H9 (cell line): ENCODE data around the gene TMEM252. TPM values are rescaled to one million over a fixed set of nuclear protein-coding genes. Genes with fewer than 3 reads are reported as not detected.

Experiments
- DNase-seq: peaks from one replicate; pipeline ENCODE4 v3.0.0-alpha.2; 2017
- H2AFZ ChIP-seq: one replicate; pipeline ENCODE4 v1.6.1; 2013; ENCODE audit warnings: mild to moderate bottlenecking, low read length, control low read depth, moderate library complexity
- H2AK5ac ChIP-seq: 2 replicates; pipeline ENCODE4 v1.6.1; 2013; ENCODE audit warnings: low read length, control low read depth, mixed read lengths; ENCODE audit not compliant: insufficient read length
- H2BK120ac ChIP-seq: one replicate; pipeline ENCODE4 v1.6.1; 2013; ENCODE audit warnings: low read depth, mild to moderate bottlenecking, low read length, control low read depth, inconsistent platforms; ENCODE audit not compliant: poor library complexity, severe bottlenecking
- H2BK12ac ChIP-seq: 2 replicates; pipeline ENCODE4 v1.6.1; 2013; ENCODE audit warnings: low read length, control low read depth, mixed read lengths, low read depth; ENCODE audit not compliant: insufficient read length
- H2BK15ac ChIP-seq: 2 replicates; pipeline ENCODE4 v1.6.1; 2013; ENCODE audit warnings: low read depth, low read length, control low read depth
- H2BK20ac ChIP-seq: one replicate; pipeline ENCODE4 v1.6.1; 2013; ENCODE audit warnings: low read depth, mild to moderate bottlenecking, low read length, control low read depth, inconsistent platforms; ENCODE audit not compliant: poor library complexity, severe bottlenecking
- H2BK5ac ChIP-seq: 2 replicates; pipeline ENCODE4 v1.6.1; 2013; ENCODE audit warnings: low read length, control low read depth, mixed read lengths; ENCODE audit not compliant: insufficient read length
- H3K14ac ChIP-seq: 2 replicates; pipeline ENCODE4 v1.6.1; 2013; ENCODE audit warnings: low read length, control low read depth; ENCODE audit not compliant: insufficient read depth
- H3K18ac ChIP-seq: 2 replicates; pipeline ENCODE4 v1.6.1; 2013; ENCODE audit warnings: low read depth, mild to moderate bottlenecking, mixed read lengths, low read length, control low read depth; ENCODE audit not compliant: insufficient read length
- H3K23ac ChIP-seq: 2 replicates; pipeline ENCODE4 v1.6.1; 2013; ENCODE audit warnings: low read length, control low read depth, mixed read lengths, low read depth; ENCODE audit not compliant: insufficient read length
- H3K23me2 ChIP-seq: 2 replicates; pipeline ENCODE4 v1.6.1; 2013; ENCODE audit warnings: low read depth, mild to moderate bottlenecking, mixed read lengths, low read length, control low read depth; ENCODE audit not compliant: insufficient read length, poor library complexity, severe bottlenecking
- H3K27ac ChIP-seq: 2 replicates; pipeline ENCODE4 v1.5.1; 2013; ENCODE audit warnings: low read length, control low read depth, mixed read lengths, low read depth; ENCODE audit not compliant: insufficient read length
- H3K27me3 ChIP-seq: 2 replicates; pipeline ENCODE4 v1.6.1; 2013; ENCODE audit warnings: low read length, control low read depth, inconsistent platforms; ENCODE audit not compliant: insufficient read depth
- H3K4ac ChIP-seq: 2 replicates; pipeline ENCODE4 v1.6.1; 2013; ENCODE audit warnings: low read depth, mild to moderate bottlenecking, control low read depth, inconsistent platforms, low read length, moderate library complexity
- H3K4me1 ChIP-seq: 2 replicates; pipeline ENCODE4 v1.6.1; 2013; ENCODE audit warnings: low read length, control low read depth, inconsistent platforms; ENCODE audit not compliant: insufficient read depth
- H3K4me2 ChIP-seq: 2 replicates; pipeline ENCODE4 v1.6.1; 2013; ENCODE audit warnings: low read length, control low read depth, mixed read lengths; ENCODE audit not compliant: insufficient read length, insufficient read depth
- H3K56ac ChIP-seq: 2 replicates; pipeline ENCODE4 v1.6.1; 2013; ENCODE audit warnings: low read depth, mild to moderate bottlenecking, mixed read lengths, low read length, control low read depth; ENCODE audit not compliant: insufficient read length
- H3K79me1 ChIP-seq: 2 replicates; pipeline ENCODE4 v1.6.1; 2013; ENCODE audit warnings: low read depth, mild to moderate bottlenecking, moderate library complexity, low read length, control low read depth, inconsistent platforms; ENCODE audit not compliant: insufficient read depth, poor library complexity, severe bottlenecking
- H3K79me2 ChIP-seq: 2 replicates; pipeline ENCODE4 v1.6.1; 2013; ENCODE audit warnings: low read length, control low read depth, inconsistent platforms; ENCODE audit not compliant: insufficient read depth
- H3K9ac ChIP-seq: 2 replicates; pipeline ENCODE4 v1.6.1; 2013; ENCODE audit warnings: low read length, control low read depth, mixed read lengths; ENCODE audit not compliant: insufficient read length; ENCODE audit errors: extremely low read depth
- H3K9me3 ChIP-seq: one replicate; pipeline ENCODE4 v1.6.1; 2013; ENCODE audit warnings: low read depth, low read length, inconsistent platforms; ENCODE audit not compliant: control insufficient read depth
- H3T11ph ChIP-seq: one replicate; pipeline ENCODE4 v1.6.1; 2013; ENCODE audit warnings: mild to moderate bottlenecking, low read length, control low read depth, inconsistent platforms
- H4K20me1 ChIP-seq: one replicate; pipeline ENCODE4 v1.6.1; 2013; ENCODE audit not compliant: control insufficient read depth, insufficient read length, insufficient read depth
- H4K5ac ChIP-seq: 2 replicates; pipeline ENCODE4 v1.6.1; 2013; ENCODE audit warnings: low read depth, mild to moderate bottlenecking, mixed read lengths, low read length, control low read depth; ENCODE audit not compliant: insufficient read length
- H4K8ac ChIP-seq: replicated peaks from 2 replicates; pipeline ENCODE4 v1.6.1; 2013; ENCODE audit warnings: low read length, control low read depth, mixed read lengths, low read depth; ENCODE audit not compliant: insufficient read length
- H4K91ac ChIP-seq: 2 replicates; pipeline ENCODE4 v1.6.1; 2013; ENCODE audit warnings: low read depth, mild to moderate bottlenecking, moderate library complexity, mixed read lengths, low read length, control low read depth; ENCODE audit not compliant: insufficient read length
- H3K27ac Mint-ChIP-seq, 3 experiments: 2 replicates in 2 of 3; 3 replicates in 1 of 3; pipeline ENCODE4 v1.8.0; 2020 to 2021; ENCODE audit warnings: mixed read lengths in 3 of 3, mild to moderate bottlenecking in 1 of 3, moderate library complexity in 1 of 3
- H3K27me3 Mint-ChIP-seq: 2 replicates; pipeline ENCODE4 v1.8.0; 2021; ENCODE audit warnings: low read depth, mild to moderate bottlenecking, moderate library complexity, mixed read lengths
- H3K36me3 Mint-ChIP-seq, 3 experiments: 2 replicates in 2 of 3; 3 replicates in 1 of 3; pipeline ENCODE4 v1.8.0; 2020 to 2021; ENCODE audit warnings: low read depth in 3 of 3, mixed read lengths in 3 of 3; ENCODE audit not compliant: insufficient read depth in 1 of 3
- H3K4me1 Mint-ChIP-seq, 2 experiments: 2 replicates each; pipeline ENCODE4 v1.8.0; 2020; ENCODE audit warnings: mixed read lengths in 2 of 2
- H3K4me3 Mint-ChIP-seq, 2 experiments: 2 replicates in 1 of 2; 3 replicates in 1 of 2; pipeline ENCODE4 v1.8.0; 2020 to 2021; ENCODE audit warnings: mild to moderate bottlenecking in 2 of 2, mixed read lengths in 2 of 2, moderate library complexity in 1 of 2
- H3K9me3 Mint-ChIP-seq, 2 experiments: 2 replicates in 1 of 2; 3 replicates in 1 of 2; pipeline ENCODE4 v1.8.0; 2020; ENCODE audit warnings: mild to moderate bottlenecking in 2 of 2, mixed read lengths in 2 of 2, moderate library complexity in 1 of 2
- CTCF ChIP-seq: fragments of 200-600 bp; sonication (generic); conservative IDR thresholded peaks from 3 replicates; pipeline ENCODE4 v1.8.0; 2021; ENCODE audit warnings: antibody characterized with exemption, mild to moderate bottlenecking
- total RNA-seq: library from RNA; stranded (reverse); gene quantifications from 2 replicates; pipeline ENCODE4 v1.2.1, GENCODE V29; 2021

Gene TMEM252
- total RNA-seq, 1 experiment from 2014 or later: not detected

GRCh38 chr9:68509689-68510088 is 31.0 kb downstream of the TMEM252 start:
- H2BK12ac ChIP-seq: no peak overlapping the region

More at GRCh38 chr9:68509689-68510088, 31.0 kb downstream of the TMEM252 start:
- H4K91ac ChIP-seq: no peak overlapping the region
- H3K79me2 ChIP-seq: no peaks in the 10 kb centered on the region
- H2BK20ac ChIP-seq: no peak overlapping the region
- no peak overlapping the region for H3K9ac ChIP-seq
- H3K14ac ChIP-seq: no peak overlapping the region
- H3K4me3 Mint-ChIP-seq: no peak overlapping the region
- H4K5ac ChIP-seq: no peak overlapping the region
- no peak overlapping the region for H2BK15ac ChIP-seq
- H3K56ac ChIP-seq: no peak overlapping the region
- H3K4ac ChIP-seq: no peak overlapping the region
- no peak overlapping the region for H4K8ac ChIP-seq
- no peaks in the 10 kb centered on the region for H3K36me3 Mint-ChIP-seq
- no peak overlapping the region for H2BK5ac ChIP-seq
- H3K27me3 Mint-ChIP-seq: peaks cover 99% of the 10 kb centered on the region
- peak; percentile 61 for DNase-seq
- no peaks in the 10 kb centered on the region for H4K20me1 ChIP-seq
- H3K9me3 ChIP-seq: no peaks in the 10 kb centered on the region
- peaks cover 5 to 7% of the 10 kb centered on the region in 2 experiments for H3K4me1 Mint-ChIP-seq
- no peak overlapping the region for H2AFZ ChIP-seq
- TF ChIP-seq CTCF: no peak
- H3K27me3 ChIP-seq: peaks cover 73% of the 10 kb centered on the region
- H3K23me2 ChIP-seq: no peaks in the 10 kb centered on the region
- H2AK5ac ChIP-seq: no peak overlapping the region
- H3K79me1 ChIP-seq: no peaks in the 10 kb centered on the region
- no peak overlapping the region for H3K27ac ChIP-seq
- H3K23ac ChIP-seq: no peak overlapping the region
- no peak overlapping the region for H3K18ac ChIP-seq
- H3T11ph ChIP-seq: no peak overlapping the region
- H2BK120ac ChIP-seq: no peak overlapping the region
- no peaks in the 10 kb centered on the region for H3K4me1 ChIP-seq
- peak overlapping the region in 1 of 3 experiments; percentile 41; a peak in 2 of 7 replicates for H3K27ac Mint-ChIP-seq
- H3K4me2 ChIP-seq: no peak overlapping the region
- peaks cover 2 to 17% of the 10 kb centered on the region in 2 experiments; a peak in 2 of 5 replicates for H3K9me3 Mint-ChIP-seq
